ENCODE data around the gene EYA2.

DNA sequence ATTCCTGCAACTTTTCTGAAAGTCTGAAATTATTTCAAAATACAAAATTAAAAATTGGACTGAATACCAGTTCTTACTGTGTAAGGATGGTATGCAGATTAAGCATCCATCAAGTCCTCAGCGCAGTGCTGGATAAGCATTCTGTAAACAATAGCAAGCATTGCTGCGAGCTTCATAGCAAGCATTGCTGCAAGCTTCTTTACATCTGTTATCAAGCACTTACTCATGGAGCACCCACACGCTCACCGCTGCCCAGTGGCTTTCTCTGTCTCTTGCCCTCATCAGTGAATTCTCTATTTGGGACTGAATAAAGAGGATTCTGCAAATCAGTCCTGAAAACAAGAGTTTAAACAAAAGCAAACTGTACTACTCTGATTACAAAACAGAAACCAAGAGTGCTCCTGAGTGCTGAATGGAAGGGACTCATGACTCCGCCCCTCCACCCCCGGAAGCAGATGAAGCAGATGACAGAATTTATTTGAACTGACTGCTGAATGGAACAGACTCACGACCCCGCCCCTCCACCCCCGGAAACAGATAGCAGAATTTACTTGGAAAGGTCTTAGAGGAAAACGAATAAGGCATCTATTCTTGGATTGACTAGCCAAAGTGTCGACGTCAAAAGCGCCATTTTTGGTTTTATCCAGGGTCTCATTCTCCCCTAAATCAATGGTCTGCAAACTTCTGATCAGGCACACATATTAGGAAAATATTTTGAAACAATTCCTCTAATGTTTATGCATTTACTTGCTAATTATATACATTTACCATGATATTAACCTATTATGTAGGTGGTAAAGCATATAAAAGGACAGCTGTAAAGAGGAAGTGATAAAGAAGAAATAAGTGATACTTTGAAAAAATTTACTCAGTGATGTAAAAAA lies 22.1 kb upstream of the EYA2 start:
- TF ChIP-seq POLR2A (IDR thresholded peaks at IDR 0.05; ENCODE audit: low read depth, low read length) = no peak
- TF ChIP-seq POLR2AphosphoS5 (IDR thresholded peaks at IDR 0.05; ENCODE audit: low read depth, low read length) = no peak
